Caco-2 (cell line): Measurements from ENCODE around the gene IRF2BP2. TPM values are rescaled to one million over a fixed set of nuclear protein-coding genes. Genes with fewer than 3 reads are reported as not detected.

Source experiments
- BruUV-seq: library from RNA; stranded (reverse); fragments of 400-500 nt; replicated peaks from 2 replicates; lab custom pipeline; 2021; lab: Mats Ljungman, UMichigan
- CTCF ChIA-PET: fragments of 300-600 bp; sonication (Branson Sonifier 250); formaldehyde crosslinking; loops from one replicate; lab custom pipeline; 2022; ENCODE audit warnings: antibody characterized with exemption; lab: Charles Lee
- POLR2A ChIA-PET: fragments of 300-600 bp; sonication (Branson Sonifier 250); formaldehyde crosslinking; loops from one replicate; lab custom pipeline; 2022; ENCODE audit warnings: antibody characterized with exemption; lab: Charles Lee
- DNase-seq, 2 experiments: peaks; one replicate each; pipeline versions ENCODE4 v3.0.0 to v3.0.0-alpha.2; 2020 to 2022
- H3K27me3 ChIP-seq: replicated peaks from 2 replicates; pipeline ENCODE4 v1.6.0; 2011; ENCODE audit warnings: low read length; ENCODE audit not compliant: control insufficient read depth, insufficient read depth
- H3K36me3 ChIP-seq: 2 replicates; pipeline ENCODE4 v1.5.1; 2011; ENCODE audit warnings: low read length; ENCODE audit not compliant: control insufficient read depth, insufficient read depth
- H3K4me1 ChIP-seq: fragments of 250-450 bp; sonication (Bioruptor Pico); 2 replicates; pipeline ENCODE4 v1.5.1; 2020; ENCODE audit warnings: mild to moderate bottlenecking
- H3K4me3 ChIP-seq: 2 replicates; pipeline ENCODE4 v1.5.1; 2011; ENCODE audit warnings: low read depth, mild to moderate bottlenecking, control low read depth, low read length
- H3K9me3 ChIP-seq: fragments of 250-450 bp; sonication (Bioruptor Pico); 2 replicates; pipeline ENCODE4 v1.5.1; 2020; ENCODE audit warnings: mild to moderate bottlenecking, moderate library complexity
- H3K27ac Mint-ChIP-seq: one replicate; pipeline ENCODE4 v1.8.0; 2022; ENCODE audit warnings: mixed read lengths; ENCODE audit not compliant: unreplicated experiment
- H3K27me3 Mint-ChIP-seq: one replicate; pipeline ENCODE4 v1.8.0; 2022; ENCODE audit warnings: mixed read lengths; ENCODE audit not compliant: insufficient read depth, unreplicated experiment
- H3K36me3 Mint-ChIP-seq: one replicate; pipeline ENCODE4 v1.8.0; 2022; ENCODE audit warnings: mild to moderate bottlenecking, mixed read lengths; ENCODE audit not compliant: insufficient read depth, unreplicated experiment
- H3K4me1 Mint-ChIP-seq: one replicate; pipeline ENCODE4 v1.8.0; 2022; ENCODE audit warnings: low read depth, mixed read lengths; ENCODE audit not compliant: unreplicated experiment
- H3K4me3 Mint-ChIP-seq: one replicate; pipeline ENCODE4 v1.8.0; 2022; ENCODE audit warnings: mild to moderate bottlenecking, moderate library complexity, mixed read lengths; ENCODE audit not compliant: unreplicated experiment
- H3K9me3 Mint-ChIP-seq: one replicate; pipeline ENCODE4 v1.8.0; 2022; ENCODE audit warnings: mixed read lengths; ENCODE audit not compliant: unreplicated experiment
- CTCF ChIP-seq, 2 experiments: fragments of 200-600 bp in 1 of 2; IDR thresholded peaks; 1 replicate in 1 of 2; 2 replicates in 1 of 2; pipeline versions ENCODE4 v1.5.1 to v1.8.0; 2011 to 2022; ENCODE audit warnings: antibody characterized with exemption in 1 of 2, control low read depth in 1 of 2, inconsistent platforms in 1 of 2, low read depth in 1 of 2, low read length in 1 of 2, mild to moderate bottlenecking in 1 of 2, moderate library complexity in 1 of 2; ENCODE audit not compliant: insufficient read depth in 1 of 2, severe bottlenecking in 1 of 2, unreplicated experiment in 1 of 2
- intact Hi-C: fragments of 100-400 bp; cut with micrococcal nuclease; formaldehyde crosslinking; loops from one replicate; pipeline ENCODE4 v1.10.0; 2022; ENCODE audit not compliant: unreplicated experiment
- total RNA-seq: library from RNA; stranded (reverse); gene quantifications from 2 replicates; pipeline ENCODE4 v1.2.3, GENCODE V29; 2022

The IRF2BP2 gene
- total RNA-seq, 1 experiment from 2014 or later: 135 TPM

GRCh38 chr1:234571702-234572101, 38.3 kb downstream of the IRF2BP2 start:
- Histone ChIP-seq H3K9me3 (no peaks in the 10 kb centered on the region), H3K4me3 (no peak overlapping the region), H3K4me1 (no peaks in the 10 kb centered on the region), H3K36me3 (no peaks in the 10 kb centered on the region), H3K27me3 (no peaks in the 10 kb centered on the region)
- no peak for TF ChIP-seq CTCF (IDR thresholded peaks at IDR 0.05; ENCODE audit: insufficient read depth in 1 of 2, low read depth in 1 of 2, low read length in 1 of 2, severe bottlenecking in 1 of 2, unreplicated experiment in 1 of 2)
- peaks cover 10% of the 10 kb centered on the region for H3K4me1 Mint-ChIP-seq
- H3K36me3 Mint-ChIP-seq: no peaks in the 10 kb centered on the region
- H3K27me3 Mint-ChIP-seq: no peaks in the 10 kb centered on the region
- H3K4me3 Mint-ChIP-seq: no peak overlapping the region
- POLR2A ChIA-PET: no interaction called here
- CTCF ChIA-PET: no interaction called here
- DNase-seq: no peak
- H3K9me3 Mint-ChIP-seq: no peaks in the 10 kb centered on the region
- no peak overlapping the region for H3K27ac Mint-ChIP-seq
- intact Hi-C loops: no loop called here
- no TSS peak for BruUV-seq

GRCh38 chr1:234570329-234571120, 39.5 kb downstream of the IRF2BP2 start:
- H3K4me1 Mint-ChIP-seq: peaks cover 10% of the 10 kb centered on the region
- Histone ChIP-seq H3K36me3 (no peaks in the 10 kb centered on the region), H3K27me3 (no peaks in the 10 kb centered on the region), H3K4me1 (no peaks in the 10 kb centered on the region), H3K9me3 (no peaks in the 10 kb centered on the region), H3K4me3 (no peak overlapping the region)
- TF ChIP-seq CTCF (IDR thresholded peaks at IDR 0.05; ENCODE audit: insufficient read depth in 1 of 2, low read depth in 1 of 2, low read length in 1 of 2, severe bottlenecking in 1 of 2, unreplicated experiment in 1 of 2): no peak
- POLR2A ChIA-PET: no interaction called here
- no TSS peak for BruUV-seq
- H3K27me3 Mint-ChIP-seq: no peaks in the 10 kb centered on the region
- CTCF ChIA-PET: no interaction called here
- H3K9me3 Mint-ChIP-seq: no peaks in the 10 kb centered on the region
- H3K36me3 Mint-ChIP-seq: no peaks in the 10 kb centered on the region
- DNase-seq: no peak
- no peak overlapping the region for H3K4me3 Mint-ChIP-seq
- H3K27ac Mint-ChIP-seq: no peak overlapping the region
- intact Hi-C loops: no loop called here

- no peak for DNase-seq
- Mint-ChIP-seq H3K4me1 (peaks cover 22% of the 10 kb centered on the region), H3K36me3 (no peaks in the 10 kb centered on the region), H3K27me3 (no peaks in the 10 kb centered on the region), H3K9me3 (no peaks in the 10 kb centered on the region), H3K4me3 (no peak overlapping the region), H3K27ac (no peak overlapping the region)
- TF ChIP-seq CTCF (IDR thresholded peaks at IDR 0.05; ENCODE audit: insufficient read depth in 1 of 2, low read depth in 1 of 2, low read length in 1 of 2, severe bottlenecking in 1 of 2, unreplicated experiment in 1 of 2): no peak
- peaks cover 18% of the 10 kb centered on the region for H3K4me1 ChIP-seq
- intact Hi-C loops: no loop called here
- no peaks in the 10 kb centered on the region for H3K36me3 ChIP-seq
- no TSS peak for BruUV-seq
- H3K9me3 ChIP-seq: no peaks in the 10 kb centered on the region
- POLR2A ChIA-PET: no interaction called here
- CTCF ChIA-PET: no interaction called here
- no peak overlapping the region for H3K4me3 ChIP-seq
- H3K27me3 ChIP-seq: no peaks in the 10 kb centered on the region
These were observed 41.6 kb downstream of the IRF2BP2 start for GRCh38 chr1:234568345-234568744.
